ENCODE measurements around the gene USP21. TPM values are rescaled to one million over a fixed set of nuclear protein-coding genes. Genes with fewer than 3 reads are reported as not detected.

The USP21 gene
- total and polyA plus RNA-seq, 9 of the 15 experiments (the other 6 are each of a cell fraction or from before 2014, with no cell fraction given), result 4.9 to 52.4 (median 21.6) TPM

GRCh38 chr1:161153682-161154337 is 5.5 kb upstream of the USP21 start, which contains the start of gene UFC1 (continued):
- TF ChIP-seq, protein P1, sequence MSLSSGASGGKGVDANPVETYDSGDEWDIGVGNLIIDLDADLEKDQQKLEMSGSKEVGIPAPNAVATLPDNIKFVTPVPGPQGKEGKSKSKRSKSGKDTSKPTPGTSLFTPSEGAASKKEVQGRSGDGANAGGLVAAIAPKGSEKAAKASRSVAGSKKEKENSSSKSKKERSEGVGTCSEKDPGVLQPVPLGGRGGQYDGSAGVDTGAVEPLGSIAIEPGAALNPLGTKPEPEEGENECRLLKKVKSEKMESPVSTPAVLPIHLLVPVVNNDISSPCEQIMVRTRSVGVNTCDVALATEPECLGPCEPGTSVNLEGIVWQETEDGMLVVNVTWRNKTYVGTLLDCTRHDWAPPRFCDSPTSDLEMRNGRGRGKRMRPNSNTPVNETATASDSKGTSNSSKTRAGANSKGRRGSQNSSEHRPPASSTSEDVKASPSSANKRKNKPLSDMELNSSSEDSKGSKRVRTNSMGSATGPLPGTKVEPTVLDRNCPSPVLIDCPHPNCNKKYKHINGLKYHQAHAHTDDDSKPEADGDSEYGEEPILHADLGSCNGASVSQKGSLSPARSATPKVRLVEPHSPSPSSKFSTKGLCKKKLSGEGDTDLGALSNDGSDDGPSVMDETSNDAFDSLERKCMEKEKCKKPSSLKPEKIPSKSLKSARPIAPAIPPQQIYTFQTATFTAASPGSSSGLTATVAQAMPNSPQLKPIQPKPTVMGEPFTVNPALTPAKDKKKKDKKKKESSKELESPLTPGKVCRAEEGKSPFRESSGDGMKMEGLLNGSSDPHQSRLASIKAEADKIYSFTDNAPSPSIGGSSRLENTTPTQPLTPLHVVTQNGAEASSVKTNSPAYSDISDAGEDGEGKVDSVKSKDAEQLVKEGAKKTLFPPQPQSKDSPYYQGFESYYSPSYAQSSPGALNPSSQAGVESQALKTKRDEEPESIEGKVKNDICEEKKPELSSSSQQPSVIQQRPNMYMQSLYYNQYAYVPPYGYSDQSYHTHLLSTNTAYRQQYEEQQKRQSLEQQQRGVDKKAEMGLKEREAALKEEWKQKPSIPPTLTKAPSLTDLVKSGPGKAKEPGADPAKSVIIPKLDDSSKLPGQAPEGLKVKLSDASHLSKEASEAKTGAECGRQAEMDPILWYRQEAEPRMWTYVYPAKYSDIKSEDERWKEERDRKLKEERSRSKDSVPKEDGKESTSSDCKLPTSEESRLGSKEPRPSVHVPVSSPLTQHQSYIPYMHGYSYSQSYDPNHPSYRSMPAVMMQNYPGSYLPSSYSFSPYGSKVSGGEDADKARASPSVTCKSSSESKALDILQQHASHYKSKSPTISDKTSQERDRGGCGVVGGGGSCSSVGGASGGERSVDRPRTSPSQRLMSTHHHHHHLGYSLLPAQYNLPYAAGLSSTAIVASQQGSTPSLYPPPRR (CRISPR knock-in tag; IDR thresholded peaks at IDR 0.05; ENCODE audit: borderline replicate concordance), result peak; percentile 66; the same call in 1 of the 2 replicates
- TF ChIP-seq E2F5 (CRISPR knock-in tag; IDR thresholded peaks at IDR 0.05), result no peak
- peak; percentile 97 for TF ChIP-seq TAF1 (IDR thresholded peaks at IDR 0.05; ENCODE audit: control insufficient read depth, extremely low read depth, insufficient read depth, low read length, severe bottlenecking)
- no peak for TF ChIP-seq ZNF280A (IDR thresholded peaks at IDR 0.05; ENCODE audit: low read depth, partially characterized antibody)
- no peak for TF ChIP-seq RAD21 (CRISPR knock-in tag; conservative IDR thresholded peaks at IDR 0.05 in 1 of 2, IDR thresholded peaks at IDR 0.05 in 1 of 2)
- TF ChIP-seq IRF2 (CRISPR knock-in tag; IDR thresholded peaks at IDR 0.05), result no peak
- no peak for TF ChIP-seq ZNF165 (CRISPR knock-in tag; IDR thresholded peaks at IDR 0.05; ENCODE audit: borderline replicate concordance)
- no peak for TF ChIP-seq THAP12 (CRISPR knock-in tag; IDR thresholded peaks at IDR 0.05)
- no peak for TF ChIP-seq PRPF4 (IDR thresholded peaks at IDR 0.05; ENCODE audit: insufficient read depth, low read depth, low read length, poor library complexity, severe bottlenecking)
- peak; percentile 86; the same call in 1 of the 2 replicates for TF ChIP-seq PHF8 (IDR thresholded peaks at IDR 0.05; ENCODE audit: borderline replicate concordance, low read length)
- TF ChIP-seq SP1 (CRISPR knock-in tag; IDR thresholded peaks at IDR 0.05), result peak; percentile 83
- no peak for TF ChIP-seq ARID1B (IDR thresholded peaks at IDR 0.05)
- TF ChIP-seq ZNF507 (tag; conservative IDR thresholded peaks at IDR 0.05), result no peak
- TF ChIP-seq NEUROD1 (IDR thresholded peaks at IDR 0.05; ENCODE audit: borderline replicate concordance, low read depth, low read length, partially characterized antibody), result peak; percentile 83
- TF ChIP-seq, protein P2, sequence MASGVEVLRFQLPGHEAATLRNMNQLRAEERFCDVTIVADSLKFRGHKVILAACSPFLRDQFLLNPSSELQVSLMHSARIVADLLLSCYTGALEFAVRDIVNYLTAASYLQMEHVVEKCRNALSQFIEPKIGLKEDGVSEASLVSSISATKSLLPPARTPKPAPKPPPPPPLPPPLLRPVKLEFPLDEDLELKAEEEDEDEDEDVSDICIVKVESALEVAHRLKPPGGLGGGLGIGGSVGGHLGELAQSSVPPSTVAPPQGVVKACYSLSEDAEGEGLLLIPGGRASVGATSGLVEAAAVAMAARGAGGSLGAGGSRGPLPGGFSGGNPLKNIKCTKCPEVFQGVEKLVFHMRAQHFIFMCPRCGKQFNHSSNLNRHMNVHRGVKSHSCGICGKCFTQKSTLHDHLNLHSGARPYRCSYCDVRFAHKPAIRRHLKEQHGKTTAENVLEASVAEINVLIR (CRISPR knock-in tag; IDR thresholded peaks at IDR 0.05), result no peak
